Psoas muscle (tissue), 8 donors: ENCODE data around the gene PLEKHG5. TPM values are rescaled to one million over a fixed set of nuclear protein-coding genes. Genes with fewer than 3 reads are reported as not detected.

Source experiments
- ATAC-seq, 4 donors: fragments of 200-7000 bp; cut with Tn5 transposase; one replicate each; pipeline ENCODE4 v1.9.1; 2020; ENCODE audit warnings: moderate library complexity in 3 of 4, mild to moderate bottlenecking in 2 of 4
- DNase-seq, 2 donors: peaks; one replicate each; pipeline ENCODE4 v3.0.0-alpha.2; 2020
- H3K27ac ChIP-seq: fragments of 200-600 bp; one replicate; pipeline ENCODE4 v1.8.0; 2022
- H3K27me3 ChIP-seq, 3 donors: fragments of 200-600 bp in 1 of 3; one replicate each; pipeline versions ENCODE4 v1.6.1 to v1.8.0; 2013 to 2022; ENCODE audit warnings: low read length in 2 of 3, mild to moderate bottlenecking in 2 of 3, moderate library complexity in 1 of 3; ENCODE audit not compliant: insufficient read depth in 3 of 3
- H3K36me3 ChIP-seq, 2 donors: fragments of 200-600 bp in 1 of 2; one replicate each; pipeline versions ENCODE4 v1.6.1 to v1.8.0; 2013 to 2022; ENCODE audit warnings: low read depth in 1 of 2, mild to moderate bottlenecking in 1 of 2, moderate library complexity in 1 of 2; ENCODE audit not compliant: insufficient read depth in 1 of 2
- H3K4me1 ChIP-seq: fragments of 200-600 bp; one replicate; pipeline ENCODE4 v1.8.0; 2022
- H3K4me3 ChIP-seq: fragments of 200-600 bp; one replicate; pipeline ENCODE4 v1.8.0; 2022; ENCODE audit warnings: mild to moderate bottlenecking
- H3K9me3 ChIP-seq: fragments of 200-600 bp; one replicate; pipeline ENCODE4 v1.8.0; 2022
- CTCF ChIP-seq: fragments of 200-600 bp; IDR thresholded peaks from one replicate; pipeline ENCODE4 v1.8.0; 2022; ENCODE audit warnings: antibody characterized with exemption
- WGBS, 3 donors: extraction: QIAGEN DNeasy Blood & Tissue Kit; methylation state at CpG; one replicate each; pipeline versions ENCODE4 v1.1.6 to v1.1.7; 2013; 5-methylcytosine and 5-hydroxymethylcytosine counted together
- intact Hi-C, 2 donors: fragments of 100-400 bp; cut with DNase I; formaldehyde crosslinking; loops; one replicate each; pipeline versions ENCODE4 v1.11.0 to v1.14.2; 2022
- polyA plus RNA-seq, 3 donors: library from polyadenylated mRNA; stranded (reverse); fragments of 200-250 nt; gene quantifications; one replicate each; pipeline ENCODE4 v1.2.3, GENCODE V29; 2013
- total RNA-seq, 4 donors: library from RNA; stranded (reverse); fragmentation: NEBNext Ultra II Directional in 2 of 4; extraction: Animal tissue kit (Norgen Biotek cat#: 25700) in 2 of 4; gene quantifications; one replicate each; pipeline versions ENCODE4 v1.2.1 to v1.2.4, GENCODE V29; 2021 to 2023
- donor health status: healthy with polysubstance abuse.
- donor health status: DM: no; HTN: no; CAD: no; lungs with moderate emphysema.
- donor health status: Bipolar disorder and iron deficiency.
- donor health status: healthy.
- donor health status: DM: yes; HTN: yes; CAD: no.
- donor health status: DM: no; HTN: no; CAD: no.
- donor health status: DM: no; HTN: no; CAD: no.
- donor health status: DM: yes; HTN: yes; CAD: no.

PLEKHG5 gene
- total and polyA plus RNA-seq, 7 donors: 1.5 to 3.3 (median 2.6) TPM

GRCh38 chr1:6499296-6499695 lies 7.8 kb upstream of the PLEKHG5 start:
- H3K4me3 ChIP-seq: no peak overlapping the region
- WGBS, 3 donors: 77 to 89% (median 80%) methylated on average over 4 of the region's 4 CpGs
- TF ChIP-seq CTCF: no peak
- no peaks in the 10 kb centered on the region for H3K9me3 ChIP-seq
- H3K4me1 ChIP-seq: peaks cover 22% of the 10 kb centered on the region
- H3K36me3 ChIP-seq: no peaks in the 10 kb centered on the region
- ATAC-seq (no peak), DNase-seq (no peak)
- H3K27ac ChIP-seq: no peak overlapping the region
- peaks cover 0 to 24% (median 4%) of the 10 kb centered on the region in 3 donors for H3K27me3 ChIP-seq
- intact Hi-C loops: no loop called here

DNA sequence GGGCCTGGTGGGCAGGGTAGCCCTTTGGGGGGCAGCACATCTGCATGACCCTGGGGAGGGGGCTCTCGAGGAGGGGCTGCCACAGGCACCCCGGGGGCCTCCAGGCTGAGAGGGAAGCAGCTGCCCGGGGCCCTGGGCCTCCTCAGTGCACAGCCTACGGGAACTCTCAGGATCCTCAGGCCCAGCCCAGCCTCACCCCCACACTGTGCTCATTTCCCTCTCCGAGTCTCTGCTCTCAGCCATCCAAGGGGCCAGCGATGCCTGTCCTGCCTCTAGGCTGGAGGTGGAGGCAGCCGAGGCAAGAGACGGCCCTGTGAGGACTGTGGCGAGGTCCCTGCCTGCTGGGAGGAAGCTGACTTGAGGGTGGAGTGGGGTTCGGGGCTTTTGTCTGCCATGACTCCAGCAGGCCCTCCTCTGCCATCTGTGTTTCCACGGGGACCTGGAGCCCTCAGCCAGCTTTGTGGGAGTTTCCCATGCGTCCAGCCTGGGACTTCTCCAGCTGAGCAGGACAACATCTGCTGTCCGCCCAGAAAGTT lies 7.2 kb upstream of the PLEKHG5 start:
- DNase-seq (no peak), ATAC-seq (no peak)
- no peaks in the 10 kb centered on the region for H3K9me3 ChIP-seq
- no peak for TF ChIP-seq CTCF
- WGBS, 3 donors: 55 to 75% (median 66%) methylated on average over 13 of the region's 13 CpGs
- intact Hi-C loops: no loop called here
- no peak overlapping the region for H3K27ac ChIP-seq
- no peak overlapping the region for H3K4me3 ChIP-seq
- H3K36me3 ChIP-seq: no peaks in the 10 kb centered on the region
- H3K27me3 ChIP-seq: peaks cover 0 to 24% (median 4%) of the 10 kb centered on the region in 3 donors
- H3K4me1 ChIP-seq: peaks cover 22% of the 10 kb centered on the region

DNA sequence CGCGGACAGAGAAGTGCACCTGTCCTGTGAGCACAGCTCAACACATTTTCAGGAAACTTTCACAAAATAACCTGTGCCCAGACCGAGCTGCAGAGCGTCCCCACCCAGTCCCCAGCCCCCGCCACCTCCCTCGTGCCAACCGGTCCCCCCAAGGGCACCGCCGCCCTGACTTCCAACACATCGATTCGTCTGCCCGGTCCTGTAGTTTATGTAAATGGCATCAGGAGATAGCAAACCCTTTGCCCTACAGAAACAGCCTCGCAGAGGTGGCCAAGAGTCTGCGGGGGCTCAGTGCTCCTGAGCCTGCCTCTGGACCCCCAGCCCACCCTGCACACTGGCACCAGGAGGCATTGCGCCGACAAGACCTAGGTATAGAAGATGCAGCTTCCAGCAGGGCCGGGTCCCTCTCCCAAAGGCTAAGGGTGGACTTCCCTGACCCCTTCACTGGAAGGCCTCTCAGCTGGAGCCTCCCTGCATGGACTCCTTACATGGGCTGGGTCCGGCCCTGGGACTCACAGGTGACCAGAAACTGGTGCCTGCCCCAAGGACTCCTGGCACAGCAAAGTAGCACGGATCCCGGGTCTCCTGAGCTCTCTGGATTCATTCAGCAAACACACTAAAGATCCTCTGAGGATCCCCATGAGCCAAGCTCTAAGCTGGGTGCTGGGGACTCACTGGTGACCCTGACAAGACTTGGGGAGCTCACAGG lies 6.6 kb upstream of the PLEKHG5 start:
- DNase-seq (no peak), ATAC-seq (no peak)
- H3K4me1 ChIP-seq: peaks cover 22% of the 10 kb centered on the region
- H3K36me3 ChIP-seq: no peaks in the 10 kb centered on the region
- peaks cover 0 to 24% (median 4%) of the 10 kb centered on the region in 3 donors for H3K27me3 ChIP-seq
- no peak for TF ChIP-seq CTCF
- 47 to 56% (median 47%) methylated on average over 20 of the region's 20 CpGs for WGBS, 3 donors
- no peaks in the 10 kb centered on the region for H3K9me3 ChIP-seq
- H3K4me3 ChIP-seq: peak overlapping the region; percentile 60
- H3K27ac ChIP-seq: no peak overlapping the region
- intact Hi-C loops: no loop called here

DNA sequence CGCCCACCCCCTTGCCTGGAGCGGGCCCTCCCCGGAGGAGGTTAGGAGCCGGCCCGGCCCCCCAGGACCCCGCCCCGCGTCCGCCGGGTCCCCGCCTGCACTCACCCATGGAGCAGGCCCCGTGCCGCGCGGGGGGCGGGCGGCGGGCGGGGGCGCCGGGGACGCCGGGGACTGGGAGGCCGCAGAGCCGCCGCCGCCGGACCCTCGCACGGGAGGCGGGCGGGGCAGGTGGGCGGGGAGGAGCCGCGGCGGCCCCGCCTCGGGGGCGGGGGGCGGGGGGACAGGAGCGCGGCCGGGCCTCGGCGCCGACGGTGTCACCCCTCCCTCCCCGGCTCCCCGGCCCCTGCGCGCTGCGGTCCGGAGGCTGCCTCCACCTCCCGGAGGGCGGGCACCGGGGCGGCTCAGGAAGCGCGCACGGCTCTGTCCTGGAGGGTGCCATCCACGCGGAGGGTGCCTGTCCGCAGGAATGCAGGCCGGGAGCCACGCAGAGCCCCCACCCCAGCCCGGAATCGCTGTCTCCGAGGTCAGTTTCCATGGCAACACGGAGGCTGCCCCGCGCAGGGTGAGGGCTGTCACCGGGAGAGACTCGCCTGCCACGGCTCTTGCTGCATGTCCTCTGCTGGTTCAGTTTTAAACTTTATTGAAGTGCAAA lies 5.9 kb upstream of the PLEKHG5 start:
- no peaks in the 10 kb centered on the region for H3K9me3 ChIP-seq
- no peaks in the 10 kb centered on the region for H3K36me3 ChIP-seq
- ATAC-seq: peak in 3 of 4 donors; percentile 11 to 33 (median 13)
- no peak overlapping the region for H3K27ac ChIP-seq
- H3K4me1 ChIP-seq: peaks cover 16% of the 10 kb centered on the region
- peaks cover 0 to 24% (median 4%) of the 10 kb centered on the region in 3 donors for H3K27me3 ChIP-seq
- TF ChIP-seq CTCF: no peak
- 1 to 3% (median 1%) methylated on average over 16 to 73 of the region's 74 CpGs for WGBS, 3 donors
- intact Hi-C loops: no loop called here
- H3K4me3 ChIP-seq: peak overlapping the region; percentile 60
- no peak for DNase-seq
